ENCODE measurements around the gene ELOVL3.

Gene ELOVL3

DNA sequence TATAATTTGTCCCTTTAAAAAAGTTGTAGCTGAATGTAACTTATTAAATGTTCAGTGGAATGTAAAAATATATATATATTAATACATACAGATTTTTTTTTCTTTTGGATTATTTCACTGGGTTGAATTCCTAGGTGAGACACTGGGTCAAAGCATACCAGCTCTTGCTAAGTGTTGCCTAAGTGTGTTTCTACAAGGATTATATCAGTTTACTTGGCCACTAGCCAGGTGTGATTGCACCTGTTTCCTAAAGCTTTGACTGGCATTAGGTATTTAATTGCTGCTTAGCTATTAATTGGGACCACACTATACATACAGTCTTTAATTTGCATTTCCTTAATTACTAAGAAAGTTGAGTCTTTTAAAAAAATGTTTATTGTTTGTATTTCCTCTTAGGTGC lies 5.5 kb upstream of the ELOVL3 start:
- no peak for DNase-seq
- in situ Hi-C loops (cut with MboI; ENCODE audit: low pct_unique_long_range_greater_than_20kb, low sequenced_read_pairs), result no loop called here

DNA sequence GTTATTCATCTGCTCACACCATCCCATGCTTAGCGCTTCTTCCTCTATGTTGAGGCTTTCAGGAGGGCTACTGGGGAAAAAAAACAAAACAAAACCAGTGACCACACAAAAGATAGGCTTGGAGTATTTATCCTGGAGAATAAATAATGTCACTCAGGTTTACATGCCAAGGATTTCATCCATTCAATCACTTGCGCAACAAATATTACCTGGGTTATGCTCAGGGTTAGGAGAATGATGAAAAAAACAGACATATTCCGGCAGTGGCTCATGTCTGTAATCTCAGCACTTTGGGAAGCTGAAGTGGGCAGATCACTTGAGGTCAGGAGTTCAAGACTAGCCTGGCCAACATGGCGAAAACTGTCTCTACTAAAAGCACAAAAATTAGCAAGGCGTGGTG lies 3.3 kb upstream of the ELOVL3 start:
- in situ Hi-C loops (cut with MboI; ENCODE audit: low pct_unique_long_range_greater_than_20kb, low sequenced_read_pairs), result no loop called here
- no peak for DNase-seq

DNA sequence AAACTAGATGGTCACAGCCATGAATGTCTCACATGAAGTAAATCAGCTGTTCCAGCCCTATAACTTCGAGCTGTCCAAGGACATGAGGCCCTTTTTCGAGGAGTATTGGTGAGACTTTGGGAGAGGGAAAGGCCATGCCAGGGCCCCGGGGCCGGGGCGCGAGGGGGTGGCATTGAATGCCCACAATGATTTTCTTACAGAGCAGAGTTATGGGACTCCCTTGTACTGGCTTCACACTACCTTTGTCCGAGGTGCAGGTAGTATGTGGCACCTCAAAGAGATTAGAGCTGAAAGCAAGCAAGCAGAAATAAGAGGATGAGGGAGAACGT lies 407 bp downstream of the ELOVL3 start:
- in situ Hi-C loops (cut with MboI; ENCODE audit: low pct_unique_long_range_greater_than_20kb, low sequenced_read_pairs), result loop anchor here (25.0 kb wide), 1 partner anchor 261 kb away; no protein-coding TSS in a partner anchor
- DNase-seq, result no peak

DNA sequence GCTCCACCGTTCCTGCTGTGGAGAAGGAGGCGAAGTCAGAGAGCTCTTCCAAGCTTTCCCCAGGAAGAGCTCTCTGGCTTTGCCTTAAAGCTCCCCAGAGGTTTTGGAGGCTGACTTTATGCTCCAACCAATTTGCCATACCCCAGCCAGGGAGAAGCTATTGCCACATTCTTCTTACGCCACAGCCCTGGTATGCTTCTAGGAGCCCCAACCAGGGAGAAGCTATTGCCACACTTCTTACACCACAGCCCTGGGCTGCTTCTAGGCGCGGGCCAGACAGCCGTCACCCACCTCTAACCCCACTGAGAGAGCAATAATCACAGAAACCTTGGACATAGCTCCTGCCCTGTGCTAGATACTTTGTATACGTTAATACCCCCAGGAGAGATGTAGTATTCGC lies 951 bp downstream of the ELOVL3 start:
- no peak for DNase-seq
- in situ Hi-C loops (cut with MboI; ENCODE audit: low pct_unique_long_range_greater_than_20kb, low sequenced_read_pairs), result loop anchor here (25.0 kb wide), 1 partner anchor 260 kb away; no protein-coding TSS in a partner anchor

DNA sequence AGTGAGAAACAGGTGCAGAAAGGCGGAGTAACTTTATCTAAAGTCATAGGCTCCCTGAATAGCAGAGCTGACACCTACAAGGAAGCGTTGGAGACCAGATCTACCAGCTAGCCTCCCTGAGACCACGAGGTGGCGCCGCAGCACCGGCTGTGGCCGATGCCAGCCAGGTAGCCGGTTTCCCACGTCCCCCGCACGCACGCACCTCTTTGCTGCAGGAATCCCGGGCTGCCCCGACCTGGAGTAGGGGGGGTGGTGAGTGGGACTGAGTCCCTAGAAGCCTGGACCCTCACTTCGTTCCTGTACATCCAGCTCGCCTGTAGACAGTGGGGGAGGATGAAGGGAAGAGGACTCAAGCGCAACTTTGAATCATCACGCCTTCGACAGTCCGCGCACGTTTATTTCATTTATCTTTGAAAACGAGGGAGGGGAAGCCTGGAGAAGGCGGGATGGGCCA lies 3.7 kb downstream of the ELOVL3 start:
- DNase-seq, result peak; percentile 79
- in situ Hi-C loops (cut with MboI; ENCODE audit: low pct_unique_long_range_greater_than_20kb, low sequenced_read_pairs), result loop anchor here (10.0 to 25.0 kb wide), 2 partner anchors 125 to 257 kb away; no protein-coding TSS in a partner anchor

DNA sequence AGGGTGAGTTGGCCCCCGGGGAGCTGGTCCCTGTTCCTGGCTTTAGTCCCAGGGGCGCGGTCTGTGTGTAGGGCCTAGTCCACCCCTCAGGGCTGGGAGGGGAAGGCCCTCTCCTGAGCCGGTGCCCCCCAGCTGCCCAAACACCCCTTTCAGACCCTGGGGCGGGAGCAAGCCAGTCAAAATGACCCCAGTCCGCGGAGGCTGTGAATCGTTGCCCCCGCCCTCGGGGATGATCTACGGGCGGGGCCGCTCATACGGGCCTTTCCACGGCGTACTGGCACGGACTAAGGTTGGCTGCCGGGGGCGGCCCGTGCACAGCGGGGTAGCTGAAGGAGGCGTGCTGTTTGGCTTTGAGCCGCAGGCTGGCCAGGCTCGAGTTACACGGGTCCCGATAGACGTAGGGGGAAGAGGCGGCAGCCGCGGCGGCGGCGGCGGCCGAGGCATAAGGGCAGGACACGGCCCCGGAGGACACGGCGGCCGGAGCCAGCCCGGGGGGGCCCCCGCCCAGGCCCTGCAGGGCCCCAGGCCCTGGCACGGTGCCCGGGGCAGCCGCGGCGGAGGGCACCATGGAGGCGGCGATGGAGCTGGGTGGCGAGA lies 4.3 kb downstream of the ELOVL3 start:
- in situ Hi-C loops (cut with MboI; ENCODE audit: low pct_unique_long_range_greater_than_20kb, low sequenced_read_pairs), result loop anchor here (10.0 to 25.0 kb wide), 2 partner anchors 124 to 257 kb away; no protein-coding TSS in a partner anchor
- no peak for DNase-seq

DNA sequence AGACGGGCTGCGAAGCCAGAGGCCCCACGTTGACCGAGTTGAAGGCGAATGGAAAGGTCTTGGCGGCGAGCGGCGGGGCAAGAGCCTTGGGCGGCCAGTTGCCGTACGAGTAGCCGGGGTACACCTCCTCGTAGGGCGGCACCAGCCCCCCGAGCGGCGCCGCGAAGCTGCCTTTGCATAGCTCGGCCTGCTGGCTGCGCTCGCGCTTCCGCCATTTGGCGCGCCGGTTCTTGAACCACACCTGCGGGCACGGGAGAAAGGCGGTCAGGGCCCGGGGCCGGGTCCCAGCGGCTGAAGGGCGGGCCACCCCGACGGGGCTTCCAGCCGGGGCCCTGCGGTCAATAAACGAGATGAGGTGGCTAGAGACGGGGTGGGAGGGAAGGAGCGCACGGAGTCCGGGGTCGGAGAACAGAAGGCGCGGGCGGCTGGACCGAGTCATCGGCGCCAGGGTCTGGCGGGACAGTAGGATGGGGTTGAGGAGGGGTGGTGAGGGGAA lies 4.8 kb downstream of the ELOVL3 start:
- in situ Hi-C loops (cut with MboI; ENCODE audit: low pct_unique_long_range_greater_than_20kb, low sequenced_read_pairs), result loop anchor here (10.0 to 25.0 kb wide), 2 partner anchors 124 to 256 kb away; no protein-coding TSS in a partner anchor
- no peak for DNase-seq

DNA sequence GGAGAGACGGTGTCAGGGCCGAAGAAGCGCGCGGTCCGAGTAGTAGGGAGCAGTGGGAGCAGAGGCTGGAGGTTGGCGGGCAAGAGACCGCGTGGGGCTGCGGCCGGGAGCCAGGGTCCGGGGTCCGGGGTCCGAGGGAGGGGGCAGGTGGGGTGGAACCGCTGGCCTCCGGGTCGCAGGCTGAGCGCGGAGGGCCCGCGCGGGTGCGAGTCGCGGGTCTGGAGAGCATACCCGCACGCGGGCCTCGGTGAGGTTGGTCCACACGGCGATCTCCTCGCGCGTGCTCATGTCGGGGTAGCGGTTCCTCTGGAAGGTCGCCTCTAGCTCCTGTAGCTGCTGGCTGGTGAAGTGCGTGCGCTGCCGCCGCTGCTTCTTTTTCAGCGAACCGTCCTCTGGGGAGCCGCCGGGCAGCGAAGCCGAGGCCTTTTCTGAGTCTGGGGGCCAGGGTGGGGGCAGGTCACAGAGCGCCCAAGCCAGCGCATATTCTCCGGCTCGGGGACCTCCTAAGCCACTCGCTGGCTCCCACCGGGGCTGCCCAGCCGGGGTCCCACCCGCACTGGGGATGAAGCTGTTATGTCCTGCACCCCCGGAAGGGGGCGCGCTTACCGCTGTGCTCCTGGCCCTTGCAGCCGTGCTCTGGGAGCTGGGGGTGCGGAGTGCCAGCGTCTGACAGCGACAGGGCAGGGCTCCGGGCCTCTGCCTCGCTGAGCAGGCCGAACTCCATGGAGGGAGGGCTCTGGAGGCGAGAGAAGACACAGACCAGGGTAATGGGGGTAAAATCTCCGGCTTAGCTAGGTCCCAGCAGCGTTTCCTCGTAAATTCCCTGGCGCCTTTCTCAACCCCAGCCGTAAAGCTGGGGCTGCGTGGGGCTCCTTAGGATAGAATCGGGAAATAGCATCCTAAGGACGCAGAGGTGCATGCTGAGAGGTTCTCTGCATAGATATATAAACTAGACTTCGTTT lies 5.5 kb downstream of the ELOVL3 start:
- peak; percentile 79 for DNase-seq
- in situ Hi-C loops (cut with MboI; ENCODE audit: low pct_unique_long_range_greater_than_20kb, low sequenced_read_pairs), result loop anchor here (10.0 to 25.0 kb wide), 2 partner anchors 123 to 256 kb away; no protein-coding TSS in a partner anchor

DNA sequence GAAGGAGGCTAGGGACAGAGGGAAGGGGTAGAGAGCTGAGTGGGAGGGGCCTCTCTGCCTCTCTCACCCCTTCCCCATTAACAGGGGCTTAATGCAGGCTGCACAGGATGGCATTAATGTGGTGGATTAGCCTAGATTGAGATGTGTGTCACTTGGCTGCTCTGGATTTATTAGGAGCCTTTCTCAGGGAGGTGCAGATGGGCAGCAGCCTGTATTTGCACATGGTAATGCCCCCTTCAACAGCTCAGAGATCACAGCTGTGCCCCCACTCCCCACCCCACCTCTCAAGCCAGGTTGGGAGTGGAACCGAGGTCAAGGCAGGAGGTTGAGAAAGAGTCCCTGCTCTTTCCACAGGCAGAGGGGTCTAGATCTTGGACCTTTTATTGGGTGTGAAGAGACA lies 7.9 kb downstream of the ELOVL3 start:
- DNase-seq, result no peak
- in situ Hi-C loops (cut with MboI; ENCODE audit: low pct_unique_long_range_greater_than_20kb, low sequenced_read_pairs), result loop anchor here (10.0 to 25.0 kb wide), 2 partner anchors 121 to 253 kb away; no protein-coding TSS in a partner anchor

DNA sequence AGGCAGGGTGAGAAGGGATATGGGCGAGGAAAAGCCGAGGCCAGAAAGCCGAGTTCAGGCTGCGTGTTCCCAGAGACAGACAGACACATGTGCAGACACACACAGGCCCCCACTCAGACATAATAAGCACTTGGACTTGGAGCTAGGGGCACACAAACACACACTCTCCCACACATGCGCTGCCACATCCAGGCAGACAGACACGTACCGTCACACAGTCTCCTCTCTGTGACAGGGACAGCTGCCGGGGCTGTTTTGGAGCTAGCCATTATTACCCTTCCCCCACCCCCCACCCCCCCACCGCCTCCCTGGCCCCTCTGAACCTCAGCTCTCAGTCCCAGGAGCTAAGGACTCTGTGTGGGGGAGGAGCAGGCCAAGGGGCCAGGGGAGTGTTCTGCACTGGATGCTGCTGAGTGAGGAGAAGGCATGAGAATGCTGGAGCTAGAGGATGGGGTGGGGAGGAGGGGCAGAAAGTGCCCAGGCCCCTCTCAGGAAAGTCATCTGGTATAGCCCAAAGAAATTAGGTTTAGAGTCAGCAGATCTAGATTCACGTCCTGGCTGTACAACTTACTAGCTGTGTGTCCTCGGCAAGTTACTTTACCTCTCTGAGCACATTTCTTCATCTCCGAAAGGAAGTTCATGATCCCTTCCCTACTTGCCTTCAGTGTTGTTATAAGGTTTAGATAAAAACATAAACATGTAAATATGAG lies 8.9 kb downstream of the ELOVL3 start:
- in situ Hi-C loops (cut with MboI; ENCODE audit: low pct_unique_long_range_greater_than_20kb, low sequenced_read_pairs), result loop anchor here (10.0 to 25.0 kb wide), 2 partner anchors 120 to 252 kb away; no protein-coding TSS in a partner anchor

DNA sequence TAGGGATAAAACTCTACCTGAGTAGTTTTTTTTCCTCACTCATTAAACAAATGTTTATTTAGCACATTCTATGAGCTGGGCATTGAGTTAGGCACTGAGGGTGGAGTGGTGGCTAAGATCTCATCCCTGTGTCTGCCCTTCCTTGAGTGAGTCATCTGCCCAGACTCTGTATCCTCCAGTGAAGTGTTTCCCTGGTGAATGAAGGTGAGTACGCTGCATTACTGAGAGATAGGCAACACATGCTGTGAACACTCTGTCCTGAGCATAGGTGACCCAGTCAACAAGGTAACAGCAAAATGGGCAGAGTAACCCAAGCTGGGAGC lies 9.5 kb downstream of the ELOVL3 start:
- DNase-seq, result no peak
- in situ Hi-C loops (cut with MboI; ENCODE audit: low pct_unique_long_range_greater_than_20kb, low sequenced_read_pairs), result loop anchor here (10.0 to 25.0 kb wide), 2 partner anchors 119 to 252 kb away; no protein-coding TSS in a partner anchor

More for the DNA sequence above, 8.9 kb downstream of the ELOVL3 start:
- no peak for DNase-seq

DNA sequence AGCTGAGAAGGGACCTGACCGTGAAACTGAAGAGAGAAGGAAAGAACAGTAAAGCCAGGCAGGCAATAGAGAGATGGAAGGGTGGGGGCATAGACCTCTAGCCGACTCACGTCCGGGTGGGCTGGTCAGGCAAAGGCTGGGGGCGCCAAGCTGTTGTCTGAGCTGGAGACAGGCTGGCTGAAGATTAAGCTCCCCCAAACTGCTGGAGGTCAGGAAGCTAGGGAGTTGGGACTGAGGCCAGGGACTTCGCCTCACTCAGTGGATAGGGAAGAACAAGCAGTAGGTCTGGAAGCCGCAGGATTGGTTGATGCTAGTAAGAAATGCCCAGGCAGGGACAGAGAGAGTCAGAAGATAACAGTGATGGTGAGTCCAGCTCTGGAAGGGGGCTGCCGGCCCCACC lies 9.9 kb downstream of the ELOVL3 start:
- in situ Hi-C loops (cut with MboI; ENCODE audit: low pct_unique_long_range_greater_than_20kb, low sequenced_read_pairs), result loop anchor here (10.0 to 25.0 kb wide), 2 partner anchors 119 to 251 kb away; no protein-coding TSS in a partner anchor
- no peak for DNase-seq

DNA sequence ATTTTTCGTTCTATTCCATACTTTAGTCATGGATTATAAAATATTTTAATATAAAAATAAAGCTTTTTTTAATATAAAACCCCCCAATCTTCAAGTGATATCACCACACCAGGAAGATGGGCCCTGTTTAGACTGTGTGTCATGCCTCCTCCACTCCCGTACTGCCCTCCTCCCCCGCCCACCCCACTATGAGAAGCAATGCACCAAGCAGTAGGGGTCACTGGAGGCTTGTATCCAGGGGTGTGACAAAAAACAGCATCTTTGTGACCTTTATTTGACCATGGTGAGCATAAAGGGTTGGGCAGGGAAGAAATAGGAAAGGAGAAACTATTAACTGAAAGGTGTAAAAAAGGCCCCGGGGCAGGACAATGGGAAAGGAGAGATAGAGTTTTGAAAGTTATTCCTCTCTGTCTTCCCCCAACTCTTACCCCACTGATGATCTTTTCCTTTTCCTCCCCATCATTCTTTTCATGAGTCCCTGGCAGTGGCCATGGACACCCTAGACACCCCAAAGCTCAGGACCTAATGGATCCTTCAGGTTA lies 11.7 kb downstream of the ELOVL3 start:
- DNase-seq, result no peak
- in situ Hi-C loops (cut with MboI; ENCODE audit: low pct_unique_long_range_greater_than_20kb, low sequenced_read_pairs), result loop anchor here (10.0 to 25.0 kb wide), 2 partner anchors 117 to 250 kb away; no protein-coding TSS in a partner anchor

DNA sequence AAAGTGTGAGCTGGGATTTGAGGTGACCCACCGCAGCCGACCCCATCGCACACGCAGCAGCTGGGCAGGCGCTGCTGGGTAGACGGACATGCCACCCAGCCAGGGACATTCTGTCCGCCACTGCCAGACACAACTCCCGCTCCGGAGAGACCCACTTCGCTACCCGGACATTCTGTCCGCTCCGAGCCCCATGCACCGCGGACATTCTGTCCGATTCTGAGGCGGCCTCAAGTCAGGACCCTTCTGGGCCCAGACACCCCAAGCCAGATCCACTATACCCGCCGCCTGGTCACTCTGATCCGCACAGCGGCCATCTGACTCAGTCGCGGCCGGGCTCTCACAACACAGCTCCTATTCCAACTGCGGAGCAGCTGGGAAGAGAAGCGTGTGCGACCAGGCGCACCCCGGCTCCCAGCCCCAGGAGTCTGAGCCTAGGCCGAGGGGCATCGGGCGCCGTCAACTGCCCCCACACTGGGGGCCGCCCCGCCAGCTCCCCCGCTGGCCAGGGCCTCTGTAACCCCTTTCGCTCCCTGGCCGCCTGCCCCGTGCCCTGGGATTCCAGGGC lies 14.4 kb downstream of the ELOVL3 start:
- in situ Hi-C loops (cut with MboI; ENCODE audit: low pct_unique_long_range_greater_than_20kb, low sequenced_read_pairs), result loop anchor here (25.0 kb wide), 1 partner anchor 247 kb away; no protein-coding TSS in a partner anchor
- no peak for DNase-seq

DNA sequence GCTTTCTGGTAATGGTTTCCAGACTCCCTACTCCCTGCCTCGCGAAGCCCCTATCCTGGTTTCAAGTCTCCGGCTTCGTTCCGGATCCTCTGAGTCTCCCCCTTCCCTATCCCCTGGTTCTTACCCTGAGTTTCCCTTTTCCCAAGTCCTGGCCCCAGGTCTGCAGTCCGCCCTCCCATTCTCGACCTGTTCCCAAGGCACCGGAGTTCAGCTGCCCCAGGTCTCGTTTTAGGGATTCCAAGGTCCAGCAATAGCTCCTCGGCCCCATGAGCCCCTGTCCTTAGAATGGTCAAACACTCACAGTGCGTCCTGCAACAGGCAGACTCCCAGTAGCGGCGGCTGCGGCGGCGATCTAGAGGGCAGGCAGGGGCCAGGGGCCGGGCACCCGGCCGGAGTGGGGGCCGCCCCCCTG lies 14.9 kb downstream of the ELOVL3 start:
- in situ Hi-C loops (cut with MboI; ENCODE audit: low pct_unique_long_range_greater_than_20kb, low sequenced_read_pairs), result loop anchor here (25.0 kb wide), 1 partner anchor 246 kb away; no protein-coding TSS in a partner anchor
- DNase-seq, result no peak

DNA sequence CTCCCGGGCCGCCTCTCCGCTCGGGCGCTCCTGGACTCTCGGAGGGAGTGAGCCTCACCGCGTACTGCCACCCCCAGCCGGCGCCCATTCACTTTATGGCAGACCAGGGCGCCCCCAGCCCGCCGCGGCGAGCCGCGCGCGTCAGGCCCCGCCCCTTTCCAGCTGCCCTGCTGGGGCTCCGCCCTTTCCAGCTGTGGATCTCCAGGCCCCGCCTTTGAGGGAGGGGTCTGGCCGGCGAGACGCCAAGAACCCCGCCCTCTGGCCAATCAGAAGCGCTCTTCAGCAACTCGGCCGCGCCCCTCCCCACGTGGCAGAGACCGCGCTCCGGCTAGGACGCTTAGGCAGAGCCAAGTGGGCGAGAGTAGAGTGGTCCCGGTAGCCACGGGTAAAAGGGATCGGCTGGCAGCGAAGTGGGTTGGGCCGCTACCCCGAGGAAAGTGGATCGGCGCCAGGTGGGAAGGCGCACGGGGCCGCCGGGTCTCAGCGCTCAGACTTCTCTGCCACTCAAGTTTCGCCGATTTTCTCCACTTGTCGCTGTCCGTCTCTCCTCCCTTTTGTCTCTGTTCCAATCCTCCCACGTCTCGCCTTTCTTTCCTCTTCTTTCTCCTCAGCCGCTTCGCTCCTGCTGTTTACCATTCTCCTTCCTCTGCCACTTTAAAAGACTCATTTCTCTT lies 15.5 kb downstream of the ELOVL3 start, which contains the start of gene PITX3:
TSS of gene PITX3 (minus strand) at position 69 of the 674 bp plus-strand sequence. CDS start 9,432 bp downstream, outside the sequence.
- in situ Hi-C loops (cut with MboI; ENCODE audit: low pct_unique_long_range_greater_than_20kb, low sequenced_read_pairs), result loop anchor here (25.0 kb wide), 1 partner anchor 246 kb away; no protein-coding TSS in a partner anchor
- DNase-seq, result peak; percentile 91

DNA sequence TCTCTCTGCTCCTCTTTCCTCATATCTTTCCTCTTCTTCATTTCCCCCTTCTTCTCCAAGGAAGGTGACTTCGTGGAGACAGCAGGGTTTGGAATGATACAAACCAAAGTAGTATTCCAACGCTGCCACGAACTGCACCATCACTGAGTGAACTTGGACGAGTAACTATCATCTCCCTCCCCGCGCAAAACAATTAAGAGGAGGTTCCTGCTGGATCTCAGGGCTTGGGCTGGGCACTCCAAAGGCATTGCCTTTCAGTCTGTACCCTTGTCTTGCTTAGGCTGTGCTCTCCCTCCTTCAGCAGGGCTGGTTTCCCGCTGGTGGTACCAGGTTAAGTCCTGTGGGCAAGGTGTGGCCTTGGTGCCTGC lies 16.0 kb downstream of the ELOVL3 start:
- in situ Hi-C loops (cut with MboI; ENCODE audit: low pct_unique_long_range_greater_than_20kb, low sequenced_read_pairs), result loop anchor here (25.0 kb wide), 1 partner anchor 245 kb away; no protein-coding TSS in a partner anchor

More for the DNA sequence above, 16.0 kb downstream of the ELOVL3 start:
- no peak for DNase-seq

Measured in KBM-7 (cell line).